WTC11 (cell line): ENCODE measurements around the gene ESR2. TPM values are rescaled to one million over a fixed set of nuclear protein-coding genes. Genes with fewer than 3 reads are reported as not detected.
"Not testable (repeated sequence)": the region's sequence is repeated elsewhere in the genome, so short reads cannot be mapped to it uniquely, and the experiment has no call there.

Source experiments
- ATAC-seq: fragments of 200-7000 bp; cut with Tn5 transposase; 2 replicates; pipeline ENCODE4 v1.10.0; 2021; ENCODE audit warnings: mild to moderate bottlenecking, moderate library complexity
- CTCF ChIA-PET: fragments of 300-600 bp; sonication (Branson Sonifier 250); formaldehyde crosslinking; loops from one replicate; lab custom pipeline; 2021; ENCODE audit warnings: antibody characterized with exemption; lab: Charles Lee
- POLR2A ChIA-PET: fragments of 350-600 bp; sonication (Branson Sonifier 250); formaldehyde crosslinking; loops from one replicate; lab custom pipeline; 2021; ENCODE audit warnings: antibody characterized with exemption; lab: Charles Lee
- DNase-seq: peaks from one replicate; pipeline ENCODE4 v3.0.0; 2021; ENCODE audit warnings: low spot score
- H3K27ac Mint-ChIP-seq: 2 replicates; pipeline ENCODE4 v1.8.0; 2021; ENCODE audit warnings: mixed read lengths
- H3K27me3 Mint-ChIP-seq: 2 replicates; pipeline ENCODE4 v1.8.0; 2021; ENCODE audit warnings: low read depth, mild to moderate bottlenecking, moderate library complexity, mixed read lengths
- H3K36me3 Mint-ChIP-seq: 2 replicates; pipeline ENCODE4 v1.8.0; 2021; ENCODE audit warnings: mixed read lengths
- H3K4me1 Mint-ChIP-seq: 2 replicates; pipeline ENCODE4 v1.8.0; 2022; ENCODE audit warnings: mixed read lengths
- H3K4me3 Mint-ChIP-seq: 2 replicates; pipeline ENCODE4 v1.8.0; 2021; ENCODE audit warnings: mild to moderate bottlenecking, moderate library complexity, mixed read lengths
- H3K9me3 Mint-ChIP-seq: 2 replicates; pipeline ENCODE4 v1.8.0; 2021; ENCODE audit warnings: mixed read lengths
- CBFB ChIP-seq: sonication (generic); formaldehyde crosslinking; IDR thresholded peaks from 2 replicates; pipeline ENCODE4 v1.8.1; 2022; ENCODE audit warnings: mild to moderate bottlenecking, low read depth, missing genetic modification reagents
- EMX1 ChIP-seq: fragments of 250-450 bp; sonication (Bioruptor Pico); IDR thresholded peaks from 2 replicates; pipeline ENCODE4 v1.8.0; 2021; ENCODE audit warnings: mild to moderate bottlenecking
- GRHL2 ChIP-seq: fragments of 250-450 bp; sonication (Bioruptor Pico); IDR thresholded peaks from 2 replicates; pipeline ENCODE4 v1.8.0; 2022; ENCODE audit warnings: mild to moderate bottlenecking, moderate library complexity; ENCODE audit not compliant: insufficient replicate concordance, severe bottlenecking
- HMGA2 ChIP-seq: fragments of 250-450 bp; sonication (Bioruptor Pico); IDR thresholded peaks from 2 replicates; pipeline ENCODE4 v1.4.0; 2021; ENCODE audit warnings: mild to moderate bottlenecking, moderate library complexity
- IRF2 ChIP-seq: sonication (generic); formaldehyde crosslinking; IDR thresholded peaks from 2 replicates; pipeline ENCODE4 v1.8.0; 2022; ENCODE audit warnings: low read depth, missing genetic modification reagents, borderline replicate concordance
- KAT7 ChIP-seq: sonication (generic); formaldehyde crosslinking; IDR thresholded peaks from 2 replicates; pipeline ENCODE4 v1.8.1; 2023; ENCODE audit warnings: missing genetic modification reagents, mild to moderate bottlenecking, borderline replicate concordance
- MLX ChIP-seq: sonication (generic); formaldehyde crosslinking; IDR thresholded peaks from 2 replicates; pipeline ENCODE4 v1.8.1; 2023; ENCODE audit warnings: mild to moderate bottlenecking, missing genetic modification reagents, moderate library complexity
- NFATC4 ChIP-seq: fragments of 250-450 bp; sonication (Bioruptor Pico); IDR thresholded peaks from 2 replicates; pipeline ENCODE4 v1.9.0; 2021; ENCODE audit warnings: mild to moderate bottlenecking
- NR2C2 ChIP-seq: sonication (generic); formaldehyde crosslinking; IDR thresholded peaks from 2 replicates; pipeline ENCODE4 v1.8.0; 2022; ENCODE audit warnings: mild to moderate bottlenecking, missing genetic modification reagents
- NR3C1 ChIP-seq: sonication (generic); formaldehyde crosslinking; conservative IDR thresholded peaks from 2 replicates; pipeline ENCODE4 v1.8.1; 2023; ENCODE audit warnings: low read depth, mild to moderate bottlenecking, missing genetic modification reagents
- SMAD3 ChIP-seq: sonication (generic); formaldehyde crosslinking; IDR thresholded peaks from 2 replicates; pipeline ENCODE4 v1.8.0; 2022; ENCODE audit warnings: missing genetic modification reagents, mild to moderate bottlenecking, borderline replicate concordance
- TCF7 ChIP-seq: sonication (generic); formaldehyde crosslinking; IDR thresholded peaks from 2 replicates; pipeline ENCODE4 v1.8.0; 2022; ENCODE audit warnings: mild to moderate bottlenecking, low read depth, missing genetic modification reagents, moderate library complexity
- TEAD1 ChIP-seq: sonication (generic); formaldehyde crosslinking; IDR thresholded peaks from 2 replicates; pipeline ENCODE4 v1.8.0; 2022; ENCODE audit warnings: mild to moderate bottlenecking, missing genetic modification reagents
- ZMAT4 ChIP-seq: fragments of 250-450 bp; sonication (Bioruptor Pico); IDR thresholded peaks from 2 replicates; pipeline ENCODE4 v1.9.0; 2021; ENCODE audit warnings: mild to moderate bottlenecking
- ZNF396 ChIP-seq: fragments of 250-450 bp; sonication (Bioruptor Pico); IDR thresholded peaks from 2 replicates; pipeline ENCODE4 v1.8.0; 2021; ENCODE audit warnings: mild to moderate bottlenecking, moderate library complexity, borderline replicate concordance
- ZNF512 ChIP-seq: sonication (generic); formaldehyde crosslinking; IDR thresholded peaks from 2 replicates; pipeline ENCODE4 v1.8.1; 2022; ENCODE audit warnings: missing genetic modification reagents, borderline replicate concordance
- total RNA-seq: library from RNA; stranded (reverse); gene quantifications from 3 replicates; pipeline ENCODE4 v1.2.3, GENCODE V29; 2021
- TF ChIP-seq, protein P1 (sequence below): sonication (generic); formaldehyde crosslinking; IDR thresholded peaks from 2 replicates; pipeline ENCODE4 v1.8.1; 2023; ENCODE audit warnings: mild to moderate bottlenecking, missing genetic modification reagents
- TF ChIP-seq, protein P2 (sequence below): sonication (generic); formaldehyde crosslinking; IDR thresholded peaks from 2 replicates; pipeline ENCODE4 v1.8.0; 2022; ENCODE audit warnings: mild to moderate bottlenecking, missing genetic modification reagents

Gene ESR2
- total RNA-seq, 1 experiment from 2014 or later: 0.50 TPM

GRCh38 chr14:64045091-64045490 lies 249.1 kb downstream of the ESR2 start:
- no peaks in the 10 kb centered on the region for H3K27me3 Mint-ChIP-seq
- H3K36me3 Mint-ChIP-seq: peaks cover 48% of the 10 kb centered on the region
- DNase-seq (no peak), ATAC-seq (no peak)
- POLR2A ChIA-PET: no interaction called here
- TF ChIP-seq IRF2 (CRISPR knock-in tag): no peak
- TF ChIP-seq CBFB (CRISPR knock-in tag): no peak
- no peak for TF ChIP-seq MLX (CRISPR knock-in tag)
- no peak for TF ChIP-seq TEAD1
- TF ChIP-seq HMGA2 (CRISPR knock-in tag): no peak
- TF ChIP-seq ZMAT4 (CRISPR knock-in tag): no peak
- no peak for TF ChIP-seq KAT7 (CRISPR knock-in tag)
- TF ChIP-seq, protein P1, sequence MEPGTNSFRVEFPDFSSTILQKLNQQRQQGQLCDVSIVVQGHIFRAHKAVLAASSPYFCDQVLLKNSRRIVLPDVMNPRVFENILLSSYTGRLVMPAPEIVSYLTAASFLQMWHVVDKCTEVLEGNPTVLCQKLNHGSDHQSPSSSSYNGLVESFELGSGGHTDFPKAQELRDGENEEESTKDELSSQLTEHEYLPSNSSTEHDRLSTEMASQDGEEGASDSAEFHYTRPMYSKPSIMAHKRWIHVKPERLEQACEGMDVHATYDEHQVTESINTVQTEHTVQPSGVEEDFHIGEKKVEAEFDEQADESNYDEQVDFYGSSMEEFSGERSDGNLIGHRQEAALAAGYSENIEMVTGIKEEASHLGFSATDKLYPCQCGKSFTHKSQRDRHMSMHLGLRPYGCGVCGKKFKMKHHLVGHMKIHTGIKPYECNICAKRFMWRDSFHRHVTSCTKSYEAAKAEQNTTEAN: no peak
- no peak for TF ChIP-seq ZNF512 (CRISPR knock-in tag)
- TF ChIP-seq GRHL2 (CRISPR knock-in tag): no peak
- no peak for TF ChIP-seq NR3C1 (CRISPR knock-in tag)
- TF ChIP-seq EMX1: no peak
- no peak for TF ChIP-seq SMAD3 (CRISPR knock-in tag)
- TF ChIP-seq, protein P2, sequence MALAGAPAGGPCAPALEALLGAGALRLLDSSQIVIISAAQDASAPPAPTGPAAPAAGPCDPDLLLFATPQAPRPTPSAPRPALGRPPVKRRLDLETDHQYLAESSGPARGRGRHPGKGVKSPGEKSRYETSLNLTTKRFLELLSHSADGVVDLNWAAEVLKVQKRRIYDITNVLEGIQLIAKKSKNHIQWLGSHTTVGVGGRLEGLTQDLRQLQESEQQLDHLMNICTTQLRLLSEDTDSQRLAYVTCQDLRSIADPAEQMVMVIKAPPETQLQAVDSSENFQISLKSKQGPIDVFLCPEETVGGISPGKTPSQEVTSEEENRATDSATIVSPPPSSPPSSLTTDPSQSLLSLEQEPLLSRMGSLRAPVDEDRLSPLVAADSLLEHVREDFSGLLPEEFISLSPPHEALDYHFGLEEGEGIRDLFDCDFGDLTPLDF (CRISPR knock-in tag): no peak
- H3K4me3 Mint-ChIP-seq: no peak overlapping the region
- peaks cover 24% of the 10 kb centered on the region for H3K9me3 Mint-ChIP-seq
- CTCF ChIA-PET: no interaction called here
- peaks cover 1% of the 10 kb centered on the region for H3K4me1 Mint-ChIP-seq
- no peak overlapping the region for H3K27ac Mint-ChIP-seq

DNA sequence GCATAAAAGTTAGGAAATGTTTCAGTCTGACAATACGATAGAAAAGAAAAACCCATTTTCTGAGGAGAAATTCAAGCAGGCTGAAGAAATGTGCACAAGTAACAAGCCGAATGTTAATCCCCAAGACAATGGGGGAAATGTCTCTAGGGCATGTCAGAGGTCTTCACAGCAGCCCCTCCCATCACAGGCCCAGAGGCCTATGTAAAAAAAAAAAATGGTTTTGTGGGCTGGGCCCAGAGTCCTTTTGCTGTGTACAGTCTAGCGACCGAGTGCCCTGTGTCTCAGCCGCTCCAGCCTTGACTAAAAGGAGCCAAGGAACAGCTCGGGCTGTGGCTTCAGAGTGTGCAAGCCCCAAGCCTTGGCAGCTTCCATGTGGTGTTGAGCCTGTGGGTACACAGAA lies 250.9 kb downstream of the ESR2 start:
- H3K27ac Mint-ChIP-seq, CTCF ChIA-PET, ATAC-seq, DNase-seq, H3K27me3 Mint-ChIP-seq, H3K4me3 Mint-ChIP-seq, POLR2A ChIA-PET: not testable (repeated sequence)
- Mint-ChIP-seq H3K9me3 (peaks cover 24% of the 10 kb centered on the region), H3K36me3 (peaks cover 46% of the 10 kb centered on the region), H3K4me1 (peaks cover 12% of the 10 kb centered on the region)

DNA sequence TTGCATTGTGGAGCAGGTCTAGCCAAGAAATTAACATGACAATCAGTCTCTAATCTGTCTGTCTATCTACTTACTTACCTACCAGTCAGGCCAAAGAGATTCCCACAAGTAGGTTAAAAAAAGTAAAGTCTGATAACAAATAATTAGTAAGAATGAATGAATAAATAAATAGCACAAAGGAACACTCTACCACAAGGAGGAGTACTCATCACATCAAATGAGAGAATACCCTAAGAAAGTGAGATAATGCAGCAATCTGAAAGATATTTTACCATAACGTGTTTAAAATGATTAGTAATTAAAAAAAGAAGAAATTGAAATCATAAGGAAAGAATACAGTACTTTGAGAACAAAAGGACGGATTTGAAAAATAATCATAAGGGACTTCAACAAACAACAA lies 254.1 kb downstream of the ESR2 start:
- H3K27me3 Mint-ChIP-seq: no peaks in the 10 kb centered on the region
- no peak for TF ChIP-seq NFATC4 (CRISPR knock-in tag)
- no peak for TF ChIP-seq HMGA2 (CRISPR knock-in tag)
- no peak for TF ChIP-seq ZNF396
- no peak for TF ChIP-seq TCF7 (CRISPR knock-in tag)
- TF ChIP-seq NR2C2 (CRISPR knock-in tag): no peak
- CTCF ChIA-PET: no interaction called here
- DNase-seq (no peak), ATAC-seq (no peak)
- peaks cover 29% of the 10 kb centered on the region for H3K9me3 Mint-ChIP-seq
- H3K4me3 Mint-ChIP-seq: no peak overlapping the region
- POLR2A ChIA-PET: no interaction called here
- H3K4me1 Mint-ChIP-seq: peaks cover 14% of the 10 kb centered on the region
- peaks cover 58% of the 10 kb centered on the region for H3K36me3 Mint-ChIP-seq
- H3K27ac Mint-ChIP-seq: no peak overlapping the region
